Measurements from ENCODE around the gene RGR.

DNA sequence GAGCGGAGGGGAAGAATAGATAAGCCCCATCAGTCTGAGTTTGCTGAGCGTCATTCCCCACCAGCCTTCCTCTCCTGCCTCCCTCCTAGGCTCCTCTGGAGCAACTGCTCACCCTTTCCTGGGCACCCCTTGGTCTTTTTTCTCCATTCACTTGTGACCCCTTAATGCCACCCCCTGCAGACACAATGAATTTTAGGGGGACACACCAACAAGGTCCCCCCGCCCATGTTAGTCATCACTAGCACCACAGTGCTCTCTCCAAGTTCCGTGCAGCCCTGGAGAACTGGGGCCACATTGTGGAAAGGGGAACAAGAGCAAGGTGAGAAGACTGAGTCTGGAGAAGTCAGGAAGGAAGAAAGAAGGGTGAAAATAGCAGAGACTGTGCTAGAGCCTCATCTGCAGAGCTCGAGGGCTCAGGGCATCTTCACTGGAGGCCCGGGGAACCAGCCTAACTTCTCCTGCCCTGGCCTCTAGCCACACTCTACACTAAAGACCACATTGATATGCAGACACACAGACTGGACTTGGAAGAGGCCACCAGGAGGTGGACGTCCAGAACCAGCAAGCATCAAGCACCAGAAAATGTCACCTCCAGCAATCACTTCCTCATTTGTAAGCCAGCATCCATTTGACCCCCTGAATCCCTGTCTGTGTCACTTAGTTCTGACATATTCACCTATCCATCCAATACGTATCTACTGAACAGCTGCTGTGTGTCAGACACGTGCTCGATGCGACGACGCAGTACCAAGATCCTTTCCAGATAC, 17.5 kb downstream of the RGR start:
- TF ChIP-seq ZNF384 (IDR thresholded peaks at IDR 0.05) = no peak
- no peak for TF ChIP-seq L3MBTL2 (conservative IDR thresholded peaks at IDR 0.05)

Measured in HEK293T (cell line).